ENCODE measurements around the gene SUSD6.

GRCh38 chr14:69573831-69574262 is 37.5 kb upstream of the SUSD6 start:
- no peak for TF ChIP-seq CTCF (IDR thresholded peaks at IDR 0.05; ENCODE audit: low read length)
- TF ChIP-seq EZH2phosphoT487 (IDR thresholded peaks at IDR 0.05; ENCODE audit: low read length), result no peak

Measured in MM.1S (cell line).